Limb (tissue), 2 donors: ENCODE results near the gene CACNA2D3.

Source experiments
- DNase-seq, 2 donors: peaks; one replicate each; pipeline ENCODE4 v3.0.0-alpha.2; 2016; ENCODE audit errors: extremely low spot score in 2 of 2

CACNA2D3 gene

DNA sequence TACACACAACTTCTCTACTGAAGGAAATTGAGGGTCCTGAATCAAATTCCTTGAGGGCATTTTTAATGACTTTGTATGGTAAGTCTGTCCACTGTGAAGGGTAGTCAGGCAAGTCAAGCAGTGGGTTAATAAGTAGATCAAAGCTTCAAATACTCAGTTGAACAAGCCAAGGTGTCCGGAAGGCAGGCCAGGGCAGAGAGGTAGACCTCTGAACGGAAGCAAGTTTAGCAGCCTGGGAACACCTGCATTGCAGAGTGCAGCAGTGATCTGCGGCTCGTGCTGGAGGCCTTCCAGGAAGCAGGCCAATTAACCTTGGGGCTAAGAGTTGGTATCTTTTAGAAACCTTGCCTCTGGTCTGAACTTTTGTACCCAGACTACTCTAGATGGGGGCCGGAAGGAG lies 661.7 kb downstream of the CACNA2D3 start:
- no peak for DNase-seq

DNA sequence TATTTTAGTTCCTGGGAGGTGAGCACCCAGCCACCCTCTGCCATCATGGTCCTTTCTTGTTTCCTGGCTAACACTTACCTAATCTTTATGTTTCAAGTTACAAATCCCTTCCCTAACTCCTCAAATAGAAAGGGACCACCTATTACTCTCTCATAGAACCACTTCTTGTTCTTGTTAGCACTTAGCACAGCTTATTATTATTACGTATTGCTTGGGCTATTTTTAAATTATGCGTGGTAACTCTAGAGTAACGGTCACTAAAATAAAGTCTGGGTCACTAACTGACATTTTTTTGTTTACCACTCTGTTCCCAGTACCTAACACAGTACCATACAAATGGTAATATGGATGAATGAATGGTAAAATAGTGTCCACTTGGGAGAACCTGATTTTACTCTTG lies 663.6 kb downstream of the CACNA2D3 start:
- DNase-seq: no peak

DNA sequence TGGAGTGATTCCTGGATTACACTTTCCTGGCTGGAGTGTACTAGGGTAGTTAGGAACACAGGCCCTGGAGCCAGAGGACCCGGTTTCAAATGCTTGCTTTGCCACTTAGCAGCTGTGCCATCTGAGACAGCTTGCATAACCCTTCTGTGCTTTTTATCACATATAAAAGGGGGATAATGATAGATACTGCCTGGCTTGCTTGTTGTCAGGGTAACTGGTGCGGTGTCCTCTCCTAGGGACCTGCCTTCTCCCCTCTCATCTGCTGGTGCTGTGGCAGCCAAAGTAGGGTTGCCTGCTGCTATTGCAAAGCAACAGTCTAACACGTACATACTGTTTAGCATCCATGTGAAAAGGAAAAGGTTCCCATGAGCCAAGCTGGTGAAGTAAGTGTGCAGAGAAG lies 667.7 kb downstream of the CACNA2D3 start:
- no peak for DNase-seq

DNA sequence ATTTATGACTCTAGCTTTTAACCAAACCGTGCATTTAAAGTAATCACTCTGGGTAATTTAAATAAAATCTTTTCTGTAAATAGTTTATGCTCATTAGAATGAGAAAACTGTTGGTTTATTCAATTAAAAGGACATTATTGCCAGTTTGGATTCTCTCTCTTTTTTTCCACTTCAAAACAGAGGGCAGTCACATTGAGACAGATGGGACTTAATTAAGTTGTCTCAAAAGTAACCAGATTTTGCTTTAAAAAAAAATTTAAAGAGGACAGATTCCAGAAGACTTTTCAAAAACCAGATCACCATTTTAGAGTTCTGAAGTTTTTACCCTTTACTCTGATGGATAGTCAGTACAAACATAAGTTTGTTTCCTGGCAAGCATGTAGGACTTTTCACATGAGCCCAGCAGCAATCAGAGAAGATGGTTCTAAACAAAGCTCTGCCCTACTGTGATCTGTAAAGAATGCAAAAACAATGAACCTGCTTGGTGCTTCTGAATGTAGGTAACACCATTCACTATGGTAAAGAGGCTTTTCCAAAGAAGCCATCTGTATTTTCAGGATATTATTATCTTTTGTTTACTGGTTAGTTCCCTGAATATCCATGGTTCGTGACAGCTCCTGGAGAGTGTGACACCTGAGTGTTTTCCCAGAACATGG lies 669.3 kb downstream of the CACNA2D3 start:
- no peak for DNase-seq

DNA sequence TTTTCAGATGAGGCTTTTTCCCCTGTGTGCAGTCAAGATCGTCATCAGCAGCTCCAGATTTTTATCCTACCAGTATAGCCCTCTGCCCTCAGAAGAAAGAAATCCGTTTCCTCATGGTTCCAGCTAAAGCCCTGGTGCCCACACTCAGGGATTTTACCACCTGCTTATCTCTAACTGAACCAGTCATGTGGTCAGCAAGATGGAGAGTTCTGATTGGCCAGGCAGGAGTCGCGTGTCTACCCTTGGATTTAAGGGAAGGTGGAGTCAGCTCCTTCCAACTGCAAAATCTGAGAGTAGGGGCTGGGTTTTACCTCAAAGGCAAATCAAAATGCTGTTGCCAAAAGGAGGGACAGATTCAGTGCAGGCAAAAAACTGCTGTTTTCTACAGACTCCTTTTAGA lies 670.2 kb downstream of the CACNA2D3 start:
- DNase-seq: no peak

DNA sequence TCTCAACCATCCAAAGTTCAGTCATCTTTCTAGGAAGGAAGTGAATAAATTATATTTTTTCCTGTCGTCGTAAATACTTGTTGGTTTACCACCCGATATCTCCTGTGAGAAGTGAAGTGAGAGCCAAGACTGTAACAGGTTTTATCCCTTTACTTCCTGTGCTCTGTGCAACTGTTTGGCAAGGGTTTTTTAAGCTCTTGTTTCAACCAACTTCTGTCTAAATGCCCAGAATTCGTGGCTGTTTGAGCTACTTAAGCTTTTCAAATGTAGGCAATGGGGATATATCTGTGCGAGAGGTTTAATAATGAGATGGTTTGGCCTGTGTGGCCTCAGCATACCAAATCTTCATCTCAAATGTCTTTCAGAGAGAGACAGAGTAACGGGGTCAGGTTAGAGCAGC lies 670.8 kb downstream of the CACNA2D3 start:
- peak in 1 of 2 donors; percentile 55 for DNase-seq

DNA sequence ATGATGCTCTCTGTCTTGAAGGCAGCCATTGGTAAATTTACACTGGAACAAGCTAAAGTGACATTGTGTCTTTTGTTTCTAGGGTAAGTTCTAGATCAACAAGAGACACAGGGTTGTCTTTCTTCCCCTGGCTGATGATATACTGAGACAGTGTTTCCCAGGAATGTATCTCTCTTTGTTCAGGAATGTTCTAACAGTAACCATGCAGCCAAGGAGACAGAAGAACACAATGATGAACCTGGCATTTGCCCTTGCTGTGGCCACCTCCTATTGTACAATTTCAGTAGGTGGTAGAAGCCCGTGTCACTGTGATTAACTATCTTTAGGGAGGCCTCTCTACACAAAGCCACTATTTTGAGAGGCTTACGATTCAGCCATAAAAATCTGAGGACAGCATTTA lies 674.8 kb downstream of the CACNA2D3 start:
- no peak for DNase-seq

DNA sequence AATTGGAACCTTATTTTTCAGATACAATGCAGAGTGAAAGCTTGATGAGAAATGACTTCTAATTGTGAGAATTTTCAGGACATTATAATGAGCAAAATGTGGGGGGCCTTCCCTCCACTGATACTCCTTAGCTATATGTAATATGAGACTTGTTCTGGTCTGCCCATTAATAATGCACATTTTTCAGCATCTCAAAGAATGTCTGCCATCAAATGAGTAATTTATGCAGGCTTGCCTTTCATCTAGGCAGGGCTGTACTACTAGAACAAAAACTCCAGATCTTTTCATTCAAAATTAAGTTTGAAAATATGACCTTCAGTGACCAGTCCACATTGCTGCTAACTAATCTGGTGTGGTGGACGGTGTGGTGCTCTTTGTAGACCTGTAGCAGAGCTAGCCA lies 678.1 kb downstream of the CACNA2D3 start:
- no peak for DNase-seq

DNA sequence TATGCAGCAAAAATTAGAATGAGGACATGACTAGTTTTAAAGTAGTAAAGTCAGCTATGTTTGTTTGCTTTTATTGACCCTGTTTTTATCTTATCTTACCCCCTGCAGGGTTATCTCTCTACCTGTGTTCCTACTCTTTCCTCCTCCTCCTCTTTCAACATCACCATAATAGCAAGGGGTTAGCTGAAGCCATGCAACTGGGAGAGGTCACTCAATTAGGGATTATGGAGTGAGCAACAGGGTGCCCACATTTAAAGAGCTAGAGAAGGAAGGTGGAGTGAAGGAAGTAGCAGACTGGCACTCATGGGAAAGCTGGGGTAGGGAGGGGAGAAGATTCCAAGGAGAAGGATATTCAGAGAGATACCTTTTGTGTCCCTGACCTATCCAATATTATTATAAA lies 679.6 kb downstream of the CACNA2D3 start:
- no peak for DNase-seq

DNA sequence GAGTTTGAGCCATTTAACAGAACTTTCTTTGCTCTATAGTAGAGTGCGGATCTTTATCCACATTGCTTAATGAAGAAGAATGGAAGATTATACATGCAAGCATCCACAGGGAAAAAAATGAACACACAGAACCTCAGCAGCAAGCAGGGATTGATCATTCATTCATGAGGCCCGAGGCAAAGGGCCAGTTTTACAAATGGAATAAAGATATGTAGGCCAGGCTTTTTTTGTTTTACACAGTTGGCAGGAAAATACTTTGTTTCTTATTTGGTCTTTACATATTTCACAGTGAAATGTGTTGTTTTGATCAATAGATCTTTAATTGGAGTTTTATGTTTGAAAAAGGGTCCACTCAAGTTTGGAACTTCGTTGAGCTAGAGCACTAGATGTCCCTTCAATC lies 688.0 kb downstream of the CACNA2D3 start:
- no peak for DNase-seq

DNA sequence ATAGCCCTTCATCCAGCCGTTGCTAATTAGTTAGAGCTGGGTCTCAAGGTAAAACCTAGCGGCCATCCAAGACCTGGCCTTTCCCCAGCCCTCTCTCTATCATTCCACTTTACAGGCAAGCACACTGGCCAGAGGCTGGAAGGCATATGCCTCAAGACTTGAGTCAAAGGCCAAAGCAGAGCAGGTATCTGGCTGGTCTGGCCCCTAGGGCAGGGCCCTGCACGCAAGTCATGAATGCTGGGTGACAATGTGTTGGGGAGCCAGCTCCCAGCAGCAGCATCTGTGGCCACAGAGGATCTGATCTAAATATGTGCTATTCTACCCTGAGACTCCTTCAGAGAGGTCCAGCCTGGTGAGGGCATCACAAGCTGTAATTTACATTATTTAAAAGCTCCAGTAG lies 691.9 kb downstream of the CACNA2D3 start:
- no peak for DNase-seq

DNA sequence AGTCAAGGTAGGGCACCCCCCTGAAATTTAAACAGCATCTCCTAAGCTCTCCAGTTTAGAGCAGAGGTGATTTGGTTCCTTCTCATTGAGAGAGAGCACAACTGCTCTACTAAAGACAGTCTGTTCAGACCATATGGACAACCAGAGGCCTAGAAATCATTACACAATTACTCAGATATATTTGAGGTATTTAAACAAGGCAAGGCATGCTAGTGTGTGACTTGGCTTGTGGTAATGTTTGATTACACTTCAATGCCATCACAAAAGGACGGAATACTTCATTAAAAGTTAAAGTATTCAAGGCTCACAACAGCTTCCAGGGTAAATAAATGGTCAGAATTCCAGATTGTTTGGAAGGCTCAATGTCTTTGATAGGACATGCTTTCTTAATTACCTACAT lies 695.3 kb downstream of the CACNA2D3 start:
- no peak for DNase-seq

DNA sequence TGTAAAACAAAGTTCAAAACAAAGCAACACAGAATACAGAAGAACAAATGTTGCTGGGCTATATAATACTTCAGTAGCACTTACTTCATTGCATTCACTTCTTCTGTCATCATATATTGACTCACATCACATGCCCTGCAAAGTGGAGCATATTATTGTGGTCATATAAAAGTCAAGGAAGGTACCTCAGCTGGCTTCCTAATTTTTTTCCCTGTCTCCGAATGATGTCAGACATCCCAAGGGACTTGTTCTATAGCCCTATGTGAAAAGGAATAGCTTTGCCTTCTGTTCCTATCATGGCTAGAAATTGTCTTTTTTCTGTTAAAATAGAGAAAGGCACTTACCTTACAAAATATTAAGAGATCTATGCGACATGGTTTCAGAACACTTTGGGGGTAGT lies 696.1 kb downstream of the CACNA2D3 start:
- no peak for DNase-seq

DNA sequence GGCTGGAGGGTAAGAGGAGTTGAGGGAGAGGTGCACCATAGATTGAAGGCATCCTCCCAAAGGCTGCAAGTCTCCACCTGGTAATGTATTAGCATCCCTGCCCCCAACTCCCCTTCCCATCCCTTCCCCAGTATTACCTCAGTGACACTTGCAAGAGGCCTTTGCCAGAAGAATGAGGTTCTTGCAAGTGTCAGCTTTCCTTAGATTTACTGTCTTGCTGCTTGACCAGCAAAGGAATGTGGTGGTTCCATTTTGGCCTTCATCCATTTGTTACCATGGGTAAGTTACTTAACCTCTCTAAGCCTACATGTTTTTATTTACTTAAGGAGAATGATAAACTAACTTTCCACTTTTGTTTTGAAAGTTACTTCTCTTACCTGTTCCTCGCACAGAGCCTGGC lies 696.6 kb downstream of the CACNA2D3 start:
- no peak for DNase-seq

DNA sequence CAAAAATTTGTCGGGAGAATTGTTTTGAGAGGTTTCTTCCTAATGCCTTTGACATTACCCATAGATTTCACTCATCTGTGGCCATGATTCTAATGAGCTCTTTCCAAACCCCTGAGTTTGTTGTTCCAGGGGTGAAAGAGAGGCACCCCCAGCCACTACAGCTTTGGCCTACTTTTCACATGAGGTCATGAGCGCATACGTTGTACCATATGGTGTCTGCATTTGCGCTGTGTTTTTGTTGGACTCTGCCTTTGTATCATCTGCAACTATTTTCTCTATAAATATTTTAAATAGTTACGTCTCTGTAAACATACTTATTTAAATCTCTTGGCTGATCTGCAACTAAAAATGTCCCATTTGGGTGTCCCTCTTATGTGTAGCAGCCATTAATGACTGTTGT lies 697.6 kb downstream of the CACNA2D3 start:
- no peak for DNase-seq

DNA sequence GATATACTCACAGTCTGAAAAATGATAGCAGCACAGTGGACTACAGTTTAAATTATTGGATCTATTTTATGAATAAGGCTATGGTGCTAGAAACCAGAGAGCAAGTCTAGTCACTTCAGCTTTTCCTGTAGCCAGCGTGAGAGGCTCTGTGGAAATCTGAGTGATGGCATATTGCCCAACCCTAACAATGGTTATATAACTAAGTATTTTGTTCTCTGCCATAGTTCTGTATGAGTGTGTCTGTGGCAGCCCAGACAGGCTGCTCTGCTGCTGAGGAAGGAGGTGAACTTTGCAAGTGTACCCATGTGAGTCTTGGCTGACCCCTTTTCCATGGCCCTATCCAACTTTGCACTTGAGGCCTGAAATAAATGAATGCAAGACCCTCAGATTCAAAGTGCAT lies 699.9 kb downstream of the CACNA2D3 start:
- no peak for DNase-seq

DNA sequence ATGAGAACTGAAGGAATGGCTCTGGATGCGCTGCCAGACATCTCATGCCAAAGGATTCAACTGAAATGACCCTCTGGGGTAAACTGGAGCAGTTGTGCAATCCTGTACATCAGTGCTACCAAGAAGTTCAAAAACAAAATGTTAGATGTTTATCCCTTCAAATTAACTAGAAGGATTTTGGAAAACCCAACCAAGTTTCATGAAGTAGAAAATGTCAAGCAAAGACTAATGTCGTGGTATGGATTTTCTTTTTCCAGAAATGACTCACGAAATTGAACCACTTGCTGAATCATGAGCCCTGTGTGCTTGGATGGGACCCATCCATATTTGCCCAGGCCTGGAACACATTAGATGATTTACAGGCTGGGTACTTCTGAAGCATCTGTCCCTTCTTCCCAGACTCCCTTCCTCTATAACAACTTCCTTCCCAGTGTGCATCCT lies 703.9 kb downstream of the CACNA2D3 start:
- no peak for DNase-seq

DNA sequence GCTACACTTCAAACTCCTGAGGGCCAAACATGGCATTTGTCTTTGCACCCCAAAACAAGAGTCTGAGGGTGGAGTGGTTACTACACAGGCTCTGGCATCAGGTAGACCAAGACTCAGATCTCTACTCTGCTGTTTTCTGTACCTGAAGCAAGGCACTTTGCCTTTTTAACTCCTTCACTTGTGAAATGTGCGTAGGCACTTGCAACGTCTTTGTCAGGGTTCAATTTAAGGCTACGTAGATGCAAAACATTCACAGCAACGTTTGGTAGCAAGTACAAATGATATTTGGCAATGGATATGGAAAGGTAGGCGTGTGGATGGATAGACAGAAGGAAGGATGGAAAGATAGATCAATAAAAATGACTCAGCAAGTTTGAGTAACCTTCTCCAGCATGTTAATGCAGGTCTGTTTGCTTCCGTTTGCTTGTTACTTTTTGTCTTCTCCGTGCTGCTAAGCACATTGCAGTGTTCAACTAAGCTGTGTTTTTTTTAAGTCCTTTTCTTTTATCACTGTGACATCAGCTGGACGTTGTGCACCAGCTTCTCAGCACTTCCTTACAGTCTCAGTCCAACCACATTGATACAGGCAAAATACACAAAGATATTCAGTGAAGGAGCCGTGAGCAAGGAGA lies 704.8 kb downstream of the CACNA2D3 start:
- no peak for DNase-seq

DNA sequence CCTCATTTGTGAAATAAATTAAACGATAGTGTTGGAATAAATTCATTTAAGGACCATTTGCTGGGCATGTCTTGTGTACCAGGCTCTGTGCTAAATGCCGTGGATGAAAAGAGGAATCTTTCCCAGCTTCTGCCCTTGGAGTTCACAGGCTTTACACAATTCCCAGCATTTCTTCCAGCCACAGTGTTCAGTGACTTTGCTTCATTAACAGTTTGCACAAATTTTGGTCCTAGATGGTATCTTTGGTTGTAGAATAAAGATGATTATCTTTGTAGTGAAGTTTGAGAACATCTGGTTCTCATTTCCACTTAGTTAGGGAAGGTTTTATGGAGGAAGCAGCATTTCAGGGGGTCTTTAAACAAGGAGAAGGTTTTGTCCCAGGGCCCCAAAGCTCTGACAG lies 705.4 kb downstream of the CACNA2D3 start:
- DNase-seq: no peak

DNA sequence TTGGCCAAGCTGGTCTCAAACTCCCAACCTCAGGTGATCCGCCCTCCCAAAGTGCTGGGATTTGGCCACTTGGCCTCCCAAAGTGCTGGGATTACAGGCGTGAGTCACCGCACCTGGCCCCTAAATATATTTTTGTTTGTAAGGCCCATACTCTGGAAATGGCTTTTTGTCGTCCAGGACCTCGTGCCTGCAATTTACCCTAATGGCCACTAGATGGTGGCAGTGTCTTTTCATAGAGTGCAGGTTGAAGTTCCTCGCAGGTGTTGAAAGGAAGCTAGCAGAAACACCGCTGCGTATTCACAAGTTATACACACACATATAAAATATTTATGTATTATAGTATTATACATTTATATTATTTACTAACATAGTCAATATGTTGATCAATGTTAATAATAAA lies 708.3 kb downstream of the CACNA2D3 start:
- DNase-seq: no peak

DNA sequence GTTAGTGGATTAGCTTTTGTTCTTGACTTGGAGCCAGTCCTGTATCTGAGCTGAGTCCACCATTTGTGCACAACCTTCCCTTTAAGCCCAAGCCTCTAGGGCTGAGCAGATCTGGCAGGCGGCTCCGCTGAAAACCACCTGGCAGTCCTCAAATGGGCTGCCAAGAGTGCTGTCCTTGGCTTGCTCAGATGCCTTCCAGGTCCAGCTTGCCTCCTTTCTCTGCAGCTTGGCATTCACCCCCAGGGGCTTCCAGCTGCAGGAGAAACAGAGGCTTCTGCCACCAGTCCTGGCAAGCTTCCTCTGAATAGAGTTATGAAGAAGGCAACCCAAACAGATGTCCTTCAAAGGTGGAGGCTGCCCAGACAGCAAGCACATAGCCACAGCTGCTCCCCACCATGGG lies 708.8 kb downstream of the CACNA2D3 start:
- no peak for DNase-seq

DNA sequence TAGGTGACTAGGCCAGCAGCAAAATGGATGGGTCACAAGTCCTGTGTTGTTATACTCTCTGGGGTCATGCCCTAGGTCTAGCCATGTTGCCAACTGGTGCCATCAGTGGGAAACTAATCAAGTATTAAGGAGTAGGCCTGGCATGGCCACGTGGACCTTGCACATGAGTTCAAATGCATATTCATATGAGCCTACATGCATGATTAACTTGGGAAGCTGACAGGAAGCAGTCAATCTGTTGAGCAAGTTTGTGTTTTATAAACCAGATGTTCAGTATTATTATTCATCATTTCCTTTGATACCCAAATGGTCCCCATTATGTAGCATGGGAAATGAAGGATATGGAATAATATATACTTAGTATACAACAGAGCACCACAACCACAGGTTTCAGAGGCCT lies 710.5 kb downstream of the CACNA2D3 start:
- DNase-seq: no peak

DNA sequence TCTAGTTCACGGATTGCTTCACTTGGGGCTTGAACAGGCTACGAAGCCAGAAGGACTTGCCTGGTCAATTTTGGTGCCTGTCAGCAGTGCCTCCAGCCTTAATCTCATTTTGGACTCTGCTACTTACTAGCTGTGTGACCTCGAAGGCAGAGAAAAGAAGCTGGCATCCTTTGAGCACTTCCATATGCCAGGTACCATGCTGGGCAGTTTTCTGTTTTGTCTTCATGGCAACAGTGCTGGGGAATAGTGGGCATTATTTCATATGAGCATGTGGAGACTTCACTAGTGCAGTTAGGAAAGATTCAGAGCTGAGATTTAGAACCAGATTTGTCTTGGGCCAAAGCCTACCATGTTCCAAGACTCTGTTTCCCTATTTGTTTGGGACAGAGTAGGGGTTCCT lies 713.3 kb downstream of the CACNA2D3 start:
- DNase-seq: no peak

DNA sequence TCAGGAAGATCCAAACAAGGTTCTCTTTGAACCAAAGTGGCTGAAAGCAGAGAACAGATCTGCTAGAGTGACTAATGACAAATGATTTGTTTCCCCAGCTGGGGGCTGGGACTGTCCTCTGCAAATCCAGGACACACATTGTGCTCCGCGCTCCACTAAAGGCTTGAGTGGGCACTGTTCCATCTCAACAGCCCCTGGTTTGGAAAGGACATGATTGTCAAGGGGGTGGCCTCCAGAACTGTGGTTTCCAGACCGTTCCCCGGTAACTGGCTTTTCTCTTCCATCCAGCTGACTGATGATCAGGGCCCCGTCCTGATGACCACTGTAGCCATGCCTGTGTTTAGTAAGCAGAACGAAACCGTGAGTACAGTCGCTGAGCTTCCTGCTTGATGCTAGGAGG lies 714.5 kb downstream of the CACNA2D3 start:
- no peak for DNase-seq
